Measurements from ENCODE around the gene USP17L15. TPM values are rescaled to one million over a fixed set of nuclear protein-coding genes. Genes with fewer than 3 reads are reported as not detected.
"Not testable (repeated sequence)": the region's sequence is repeated elsewhere in the genome, so short reads cannot be mapped to it uniquely, and the experiment has no call there.

USP17L15 gene
- not detected in 2 replicates for total RNA-seq

DNA sequence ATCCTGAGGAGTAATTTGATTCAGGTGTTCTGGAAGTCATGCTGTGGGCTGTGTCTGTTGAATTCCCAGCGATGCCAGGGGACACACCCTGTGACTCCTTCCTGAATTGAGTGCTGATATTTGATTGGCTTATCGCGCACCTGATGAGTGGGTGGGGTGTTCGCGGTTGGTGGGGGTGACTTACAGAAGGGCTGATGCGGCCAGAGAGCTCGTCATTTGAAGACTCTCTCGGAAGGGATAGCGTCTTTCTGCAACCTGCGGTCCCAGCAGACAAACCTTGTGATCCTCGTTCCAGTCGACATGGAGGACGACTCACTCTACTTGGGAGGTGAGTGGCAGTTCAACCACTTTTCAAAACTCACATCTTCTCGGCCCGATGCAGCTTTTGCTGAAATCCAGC lies at the start of gene USP17L15:
USP17L15 (plus strand) TSS at position 301 of the 400 bp plus-strand sequence; CDS start at position 301, 0 bp downstream.
- intact Hi-C loops (cut with micrococcal nuclease): not testable (repeated sequence)

DNA sequence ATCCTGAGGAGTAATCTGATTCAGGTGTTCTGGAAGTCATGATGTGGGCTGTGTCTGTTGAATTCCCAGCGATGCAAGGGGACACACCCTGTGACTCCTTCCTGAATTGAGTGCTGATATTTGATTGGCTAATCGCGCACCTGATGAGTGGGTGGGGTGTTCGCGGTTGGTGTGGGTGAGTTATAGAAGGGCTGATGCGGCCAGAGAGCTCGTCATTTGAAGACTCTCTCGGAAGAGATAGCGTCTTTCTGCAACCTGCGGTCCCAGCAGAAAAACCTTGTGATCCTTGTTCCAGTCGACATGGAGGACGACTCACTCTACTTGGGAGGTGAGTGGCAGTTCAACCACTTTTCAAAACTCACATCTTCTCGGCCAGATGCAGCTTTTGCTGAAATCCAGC lies 23.8 kb upstream of the USP17L15 start, which contains the start of gene USP17L10:
USP17L10 (plus strand) TSS at position 301 of the 400 bp plus-strand sequence; CDS start at position 301, 0 bp downstream.
- intact Hi-C loops (cut with micrococcal nuclease): not testable (repeated sequence)

DNA sequence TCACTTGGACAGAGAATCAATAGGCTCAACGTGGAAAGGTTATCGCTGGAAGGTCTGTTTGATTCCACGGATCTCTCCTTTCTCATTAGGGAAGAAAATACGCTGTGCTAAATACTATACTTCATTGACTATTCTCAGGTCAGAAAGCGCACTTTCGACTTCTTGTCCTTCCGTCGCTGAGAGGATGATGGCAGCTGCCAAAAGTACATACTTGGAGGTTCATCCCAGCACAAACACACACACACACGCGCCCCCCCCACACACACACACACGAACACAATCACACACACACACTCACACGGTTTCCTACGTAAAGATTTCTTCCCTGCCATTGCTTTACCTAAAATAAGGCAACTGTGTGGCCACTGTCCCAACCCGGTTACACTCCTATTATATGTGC lies 19.5 kb upstream of the USP17L15 start:
- intact Hi-C loops (cut with micrococcal nuclease): not testable (repeated sequence)

DNA sequence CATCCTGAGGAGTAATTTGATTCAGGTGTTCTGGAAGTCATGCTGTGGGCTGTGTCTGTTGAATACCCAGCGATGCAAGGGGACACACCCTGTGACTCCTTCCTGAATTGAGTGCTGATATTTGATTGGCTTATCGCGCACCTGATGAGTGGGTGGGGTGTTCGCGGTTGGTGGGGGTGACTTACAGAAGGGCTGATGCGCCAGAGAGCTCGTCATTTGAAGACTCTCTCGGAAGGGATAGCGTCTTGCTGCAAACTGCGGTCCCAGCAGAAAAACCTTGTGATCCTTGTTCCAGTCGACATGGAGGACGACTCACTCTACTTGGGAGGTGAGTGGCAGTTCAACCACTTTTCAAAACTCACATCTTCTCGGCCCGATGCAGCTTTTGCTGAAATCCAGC lies 19.1 kb upstream of the USP17L15 start, which contains the start of gene USP17L11:
USP17L11 (plus strand) TSS at position 301 of the 400 bp plus-strand sequence; CDS start at position 301, 0 bp downstream.
- intact Hi-C loops (cut with micrococcal nuclease): not testable (repeated sequence)

DNA sequence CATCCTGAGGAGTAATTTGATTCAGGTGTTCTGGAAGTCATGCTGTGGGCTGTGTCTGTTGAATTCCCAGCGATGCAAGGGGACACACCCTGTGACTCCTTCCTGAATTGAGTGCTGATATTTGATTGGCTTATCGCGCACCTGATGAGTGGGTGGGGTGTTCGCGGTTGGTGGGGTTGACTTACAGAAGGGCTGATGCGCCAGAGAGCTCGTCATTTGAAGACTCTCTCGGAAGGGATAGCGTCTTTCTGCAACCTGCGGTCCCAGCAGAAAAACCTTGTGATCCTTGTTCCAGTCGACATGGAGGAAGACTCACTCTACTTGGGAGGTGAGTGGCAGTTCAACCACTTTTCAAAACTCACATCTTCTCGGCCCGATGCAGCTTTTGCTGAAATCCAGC lies 14.3 kb upstream of the USP17L15 start, which contains the start of gene USP17L12:
USP17L12 (plus strand) TSS at position 301 of the 400 bp plus-strand sequence; CDS start at position 301, 0 bp downstream.
- intact Hi-C loops (cut with micrococcal nuclease): not testable (repeated sequence)

DNA sequence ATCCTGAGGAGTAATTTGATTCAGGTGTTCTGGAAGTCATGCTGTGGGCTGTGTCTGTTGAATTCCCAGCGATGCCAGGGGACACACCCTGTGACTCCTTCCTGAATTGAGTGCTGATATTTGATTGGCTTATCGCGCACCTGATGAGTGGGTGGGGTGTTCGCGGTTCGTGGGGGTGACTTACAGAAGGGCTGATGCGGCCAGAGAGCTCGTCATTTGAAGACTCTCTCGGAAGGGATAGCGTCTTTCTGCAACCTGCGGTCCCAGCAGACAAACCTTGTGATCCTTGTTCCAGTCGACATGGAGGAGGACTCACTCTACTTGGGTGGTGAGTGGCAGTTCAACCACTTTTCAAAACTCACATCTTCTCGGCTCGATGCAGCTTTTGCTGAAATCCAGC lies 9.6 kb upstream of the USP17L15 start, which contains the start of gene USP17L13:
USP17L13 (plus strand) TSS at position 301 of the 400 bp plus-strand sequence; CDS start at position 301, 0 bp downstream.
- intact Hi-C loops (cut with micrococcal nuclease): not testable (repeated sequence)

DNA sequence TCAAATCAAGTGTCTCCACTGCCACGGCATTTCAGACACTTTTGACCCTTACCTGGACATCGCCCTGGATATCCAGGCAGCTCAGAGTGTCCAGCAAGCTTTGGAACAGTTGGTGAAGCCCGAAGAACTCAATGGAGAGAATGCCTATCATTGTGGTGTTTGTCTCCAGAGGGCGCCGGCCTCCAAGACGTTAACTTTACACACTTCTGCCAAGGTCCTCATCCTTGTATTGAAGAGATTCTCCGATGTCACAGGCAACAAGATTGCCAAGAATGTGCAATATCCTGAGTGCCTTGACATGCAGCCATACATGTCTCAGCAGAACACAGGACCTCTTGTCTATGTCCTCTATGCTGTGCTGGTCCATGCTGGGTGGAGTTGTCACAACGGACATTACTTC lies 3.9 kb upstream of the USP17L15 start:
- intact Hi-C loops (cut with micrococcal nuclease): not testable (repeated sequence)

DNA sequence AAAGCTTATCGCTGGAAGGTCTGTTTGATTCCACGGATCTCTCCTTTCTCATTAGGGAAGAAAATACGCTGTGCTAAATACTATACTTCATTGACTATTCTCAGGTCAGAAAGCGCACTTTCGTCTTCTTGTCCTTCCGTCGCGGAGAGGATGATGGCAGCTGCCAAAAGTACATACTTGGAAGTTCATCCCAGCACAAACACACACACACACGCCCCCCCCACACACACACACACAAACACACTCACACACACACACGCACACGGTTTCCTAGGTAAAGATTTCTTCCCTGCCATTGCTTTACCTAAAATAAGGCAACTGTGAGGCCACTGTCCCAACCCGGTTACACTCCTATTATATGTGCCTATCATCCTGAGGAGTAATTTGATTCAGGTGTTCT lies 4.3 kb downstream of the USP17L15 start:
- intact Hi-C loops (cut with micrococcal nuclease): not testable (repeated sequence)

DNA sequence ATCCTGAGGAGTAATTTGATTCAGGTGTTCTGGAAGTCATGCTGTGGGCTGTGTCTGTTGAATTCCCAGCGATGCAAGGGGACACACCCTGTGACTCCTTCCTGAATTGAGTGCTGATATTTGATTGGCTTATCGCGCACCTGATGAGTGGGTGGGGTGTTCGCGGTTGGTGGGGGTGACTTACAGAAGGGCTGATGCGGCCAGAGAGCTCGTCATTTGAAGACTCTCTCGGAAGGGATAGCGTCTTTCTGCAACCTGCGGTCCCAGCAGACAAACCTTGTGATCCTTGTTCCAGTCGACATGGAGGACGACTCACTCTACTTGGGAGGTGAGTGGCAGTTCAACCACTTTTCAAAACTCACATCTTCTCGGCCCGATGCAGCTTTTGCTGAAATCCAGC lies 9.4 kb downstream of the USP17L15 start, which contains the start of gene USP17L17:
USP17L17 (plus strand) TSS at position 301 of the 400 bp plus-strand sequence; CDS start at position 301, 0 bp downstream.
- intact Hi-C loops (cut with micrococcal nuclease): not testable (repeated sequence)

DNA sequence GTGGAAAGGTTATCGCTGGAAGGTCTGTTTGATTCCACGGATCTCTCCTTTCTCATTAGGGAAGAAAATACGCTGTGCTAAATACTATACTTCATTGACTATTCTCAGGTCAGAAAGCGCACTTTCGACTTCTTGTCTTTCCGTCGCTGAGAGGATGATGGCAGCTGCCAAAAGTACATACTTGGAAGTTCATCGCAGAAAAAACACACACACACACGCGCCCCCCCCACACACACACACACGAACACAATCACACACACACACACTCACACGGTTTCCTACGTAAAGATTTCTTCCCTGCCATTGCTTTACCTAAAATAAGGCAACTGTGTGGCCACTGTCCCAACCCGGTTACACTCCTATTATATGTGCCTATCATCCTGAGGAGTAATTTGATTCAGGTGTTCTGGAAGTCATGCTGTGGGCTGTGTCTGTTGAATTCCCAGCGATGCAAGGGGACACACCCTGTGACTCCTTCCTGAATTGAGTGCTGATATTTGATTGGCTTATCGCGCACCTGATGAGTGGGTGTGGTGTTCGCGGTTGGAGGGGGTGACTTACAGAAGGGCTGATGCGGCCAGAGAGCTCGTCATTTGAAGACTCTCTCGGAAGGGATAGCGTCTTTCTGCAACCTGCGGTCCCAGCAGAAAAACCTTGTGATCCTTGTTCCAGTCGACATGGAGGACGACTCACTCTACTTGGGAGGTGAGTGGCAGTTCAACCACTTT lies 13.9 kb downstream of the USP17L15 start, which contains the start of gene USP17L18:
USP17L18 (plus strand) TSS at position 678 of the 728 bp plus-strand sequence; CDS start at position 678, 0 bp downstream.
- intact Hi-C loops (cut with micrococcal nuclease): not testable (repeated sequence)

GRCh38 chr4:9253078-9253477 lies 18.9 kb downstream of the USP17L15 start, which contains the start of gene USP17L19:
Gene USP17L19 (plus strand): TSS chr4:9253378. CDS start chr4:9253378, 0 bp downstream.
- intact Hi-C loops (cut with micrococcal nuclease): not testable (repeated sequence)

DNA sequence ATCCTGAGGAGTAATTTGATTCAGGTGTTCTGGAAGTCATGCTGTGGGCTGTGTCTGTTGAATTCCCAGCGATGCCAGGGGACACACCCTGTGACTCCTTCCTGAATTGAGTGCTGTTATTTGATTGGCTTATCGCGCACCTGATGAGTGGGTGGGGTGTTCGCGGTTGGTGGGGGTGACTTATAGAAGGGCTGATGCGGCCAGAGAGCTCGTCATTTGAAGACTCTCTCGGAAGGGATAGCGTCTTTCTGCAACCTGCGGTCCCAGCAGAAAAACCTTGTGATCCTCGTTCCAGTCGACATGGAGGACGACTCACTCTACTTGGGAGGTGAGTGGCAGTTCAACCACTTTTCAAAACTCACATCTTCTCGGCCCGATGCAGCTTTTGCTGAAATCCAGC lies 23.6 kb downstream of the USP17L15 start, which contains the start of gene USP17L20:
USP17L20 (plus strand) TSS at position 301 of the 400 bp plus-strand sequence; CDS start at position 301, 0 bp downstream.
- intact Hi-C loops (cut with micrococcal nuclease): not testable (repeated sequence)

DNA sequence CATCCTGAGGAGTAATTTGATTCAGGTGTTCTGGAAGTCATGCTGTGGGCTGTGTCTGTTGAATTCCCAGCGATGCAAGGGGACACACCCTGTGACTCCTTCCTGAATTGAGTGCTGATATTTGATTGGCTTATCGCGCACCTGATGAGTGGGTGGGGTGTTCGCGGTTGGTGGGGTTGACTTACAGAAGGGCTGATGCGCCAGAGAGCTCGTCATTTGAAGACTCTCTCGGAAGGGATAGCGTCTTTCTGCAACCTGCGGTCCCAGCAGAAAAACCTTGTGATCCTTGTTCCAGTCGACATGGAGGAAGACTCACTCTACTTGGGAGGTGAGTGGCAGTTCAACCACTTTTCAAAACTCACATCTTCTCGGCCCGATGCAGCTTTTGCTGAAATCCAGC lies 28.4 kb downstream of the USP17L15 start, which contains the start of gene USP17L21:
USP17L21 (plus strand) TSS at position 301 of the 400 bp plus-strand sequence; CDS start at position 301, 0 bp downstream.
- intact Hi-C loops (cut with micrococcal nuclease): not testable (repeated sequence)

DNA sequence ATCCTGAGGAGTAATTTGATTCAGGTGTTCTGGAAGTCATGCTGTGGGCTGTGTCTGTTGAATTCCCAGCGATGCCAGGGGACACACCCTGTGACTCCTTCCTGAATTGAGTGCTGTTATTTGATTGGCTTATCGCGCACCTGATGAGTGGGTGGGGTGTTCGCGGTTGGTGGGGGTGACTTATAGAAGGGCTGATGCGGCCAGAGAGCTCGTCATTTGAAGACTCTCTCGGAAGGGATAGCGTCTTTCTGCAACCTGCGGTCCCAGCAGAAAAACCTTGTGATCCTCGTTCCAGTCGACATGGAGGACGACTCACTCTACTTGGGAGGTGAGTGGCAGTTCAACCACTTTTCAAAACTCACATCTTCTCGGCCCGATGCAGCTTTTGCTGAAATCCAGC lies 33.1 kb downstream of the USP17L15 start, which contains the start of gene USP17L22:
USP17L22 (plus strand) TSS at position 301 of the 400 bp plus-strand sequence; CDS start at position 301, 0 bp downstream.
- intact Hi-C loops (cut with micrococcal nuclease): not testable (repeated sequence)

DNA sequence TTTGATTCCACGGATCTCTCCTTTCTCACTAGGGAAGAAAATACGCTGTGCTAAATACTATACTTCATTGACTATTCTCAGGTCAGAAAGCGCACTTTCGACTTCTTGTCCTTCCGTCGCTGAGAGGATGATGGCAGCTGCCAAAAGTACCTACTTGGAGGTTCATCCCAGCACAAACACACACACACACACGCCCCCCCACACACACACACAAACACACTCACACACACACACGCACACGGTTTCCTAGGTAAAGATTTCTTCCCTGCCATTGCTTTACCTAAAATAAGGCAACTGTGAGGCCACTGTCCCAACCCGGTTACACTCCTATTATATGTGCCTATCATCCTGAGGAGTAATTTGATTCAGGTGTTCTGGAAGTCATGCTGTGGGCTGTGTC lies 37.5 kb downstream of the USP17L15 start:
- intact Hi-C loops (cut with micrococcal nuclease): not testable (repeated sequence)

Other genes starting within 250 kb of the USP17L15 start
- gene FAM90A26, start 64.0 kb upstream of the USP17L15 start, total RNA-seq: not detected in 2 replicates
- gene USP17L10, start 23.7 kb upstream of the USP17L15 start, total RNA-seq: not detected in 2 replicates
- not detected in 2 replicates for gene USP17L11, start 19.0 kb upstream of the USP17L15 start, total RNA-seq
- gene USP17L12, start 14.2 kb upstream of the USP17L15 start, total RNA-seq: not detected in 2 replicates
- gene USP17L13, start 9.5 kb upstream of the USP17L15 start, total RNA-seq: not detected in 2 replicates
- gene USP17L17, start 9.5 kb downstream of the USP17L15 start, total RNA-seq: not detected in 2 replicates
- gene USP17L18, start 14.2 kb downstream of the USP17L15 start, total RNA-seq: not detected in 2 replicates
- not detected in 2 replicates for gene USP17L19, start 19.0 kb downstream of the USP17L15 start, total RNA-seq
- not detected in 2 replicates for gene USP17L20, start 23.7 kb downstream of the USP17L15 start, total RNA-seq
- not detected in 2 replicates for gene USP17L21, start 28.5 kb downstream of the USP17L15 start, total RNA-seq
- not detected in 2 replicates for gene USP17L22, start 33.2 kb downstream of the USP17L15 start, total RNA-seq
- not detected in 2 replicates for gene USP17L24, start 90.8 kb downstream of the USP17L15 start, total RNA-seq
- not detected in 2 replicates for gene USP17L25, start 95.5 kb downstream of the USP17L15 start, total RNA-seq
- not detected in 2 replicates for gene USP17L26, start 100.3 kb downstream of the USP17L15 start, total RNA-seq
- not detected in 2 replicates for gene USP17L5, start 105.0 kb downstream of the USP17L15 start, total RNA-seq
- gene USP17L27, start 109.8 kb downstream of the USP17L15 start, total RNA-seq: not detected in 2 replicates
- not detected in 2 replicates for gene USP17L28, start 114.5 kb downstream of the USP17L15 start, total RNA-seq
- gene USP17L29, start 119.3 kb downstream of the USP17L15 start, total RNA-seq: not detected in 2 replicates
- not detected in 2 replicates for gene USP17L30, start 128.7 kb downstream of the USP17L15 start, total RNA-seq
- gene DEFB131A, start 210.0 kb downstream of the USP17L15 start, total RNA-seq: not detected in 2 replicates